Esophagus squamous epithelium (tissue), 4 donors: Measurements from ENCODE around the gene MICAL3.

Source experiments
- POLR2A ChIP-seq, 4 donors: fragments of 450-650 bp; IDR thresholded peaks; one replicate each; pipeline ENCODE4 v1.6.1; 2017; ENCODE audit warnings: antibody characterized with exemption in 4 of 4, mild to moderate bottlenecking in 4 of 4, moderate library complexity in 3 of 4
- TF ChIP-seq, protein P1 (sequence below), 6 experiments: fragments of 450-650 bp in 4 of 6; fragments of 200-600 bp in 2 of 6; sonication (generic) in 2 of 6; IDR thresholded peaks; one replicate each; pipeline ENCODE4 v1.5.1; 2016 to 2019; ENCODE audit warnings: antibody characterized with exemption in 6 of 6, mild to moderate bottlenecking in 4 of 6, moderate library complexity in 4 of 6

- TF ChIP-seq, protein P1, sequence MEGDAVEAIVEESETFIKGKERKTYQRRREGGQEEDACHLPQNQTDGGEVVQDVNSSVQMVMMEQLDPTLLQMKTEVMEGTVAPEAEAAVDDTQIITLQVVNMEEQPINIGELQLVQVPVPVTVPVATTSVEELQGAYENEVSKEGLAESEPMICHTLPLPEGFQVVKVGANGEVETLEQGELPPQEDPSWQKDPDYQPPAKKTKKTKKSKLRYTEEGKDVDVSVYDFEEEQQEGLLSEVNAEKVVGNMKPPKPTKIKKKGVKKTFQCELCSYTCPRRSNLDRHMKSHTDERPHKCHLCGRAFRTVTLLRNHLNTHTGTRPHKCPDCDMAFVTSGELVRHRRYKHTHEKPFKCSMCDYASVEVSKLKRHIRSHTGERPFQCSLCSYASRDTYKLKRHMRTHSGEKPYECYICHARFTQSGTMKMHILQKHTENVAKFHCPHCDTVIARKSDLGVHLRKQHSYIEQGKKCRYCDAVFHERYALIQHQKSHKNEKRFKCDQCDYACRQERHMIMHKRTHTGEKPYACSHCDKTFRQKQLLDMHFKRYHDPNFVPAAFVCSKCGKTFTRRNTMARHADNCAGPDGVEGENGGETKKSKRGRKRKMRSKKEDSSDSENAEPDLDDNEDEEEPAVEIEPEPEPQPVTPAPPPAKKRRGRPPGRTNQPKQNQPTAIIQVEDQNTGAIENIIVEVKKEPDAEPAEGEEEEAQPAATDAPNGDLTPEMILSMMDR (IDR thresholded peaks at IDR 0.05) = no peak
- TF ChIP-seq POLR2A (IDR thresholded peaks at IDR 0.05) = no peak
These were observed 97.8 kb downstream of the MICAL3 start for GRCh38 chr22:17926516-17926915.
